Amniotic stem cell (primary cell): ENCODE data around the gene NDUFA5.

Experiments used
- DNase-seq: peaks from one replicate; lab custom pipeline; 2025; lab: John Stamatoyannopoulos, UW

Gene NDUFA5

GRCh38 chr7:123502201-123502600 lies 55.4 kb downstream of the NDUFA5 start:
- DNase-seq: no peak

- DNase-seq: no peak
These were observed 56.6 kb downstream of the NDUFA5 start for GRCh38 chr7:123500878-123501489.

GRCh38 chr7:123499211-123499970 lies 58.2 kb downstream of the NDUFA5 start:
- DNase-seq: no peak

- DNase-seq: no peak
These were observed 59.0 kb downstream of the NDUFA5 start for GRCh38 chr7:123498601-123499000.

GRCh38 chr7:123498031-123498430 lies 59.6 kb downstream of the NDUFA5 start:
- no peak for DNase-seq

- DNase-seq: peak; percentile 37
These were observed 63.3 kb downstream of the NDUFA5 start for GRCh38 chr7:123494193-123494796.

- no peak for DNase-seq
These were observed 65.1 kb downstream of the NDUFA5 start for GRCh38 chr7:123492485-123492884.
